GM18526 (cell line): Measurements from ENCODE around the gene FBXO40.

ENCODE experiments used
- POLR2A ChIP-seq: IDR thresholded peaks from 3 replicates; pipeline ENCODE4 v1.6.1; 2011; ENCODE audit not compliant: insufficient read length; ENCODE audit errors: extremely low read depth

Gene FBXO40

GRCh38 chr3:121592856-121593702 is at the start of gene FBXO40:
Gene FBXO40 (plus strand): TSS chr3:121593379. CDS start chr3:121620576, 27,197 bp downstream.
- no peak for TF ChIP-seq POLR2A

- TF ChIP-seq POLR2A: no peak
These were observed 48.1 kb upstream of the FBXO40 start for GRCh38 chr3:121545049-121545573.

- peak; percentile 65 for TF ChIP-seq POLR2A
These were observed 47.4 kb upstream of the FBXO40 start, which contains the start of gene POLQ for GRCh38 chr3:121545574-121546455. Gene POLQ (minus strand): TSS chr3:121545988. CDS start chr3:121545877, 111 bp downstream.

- no peak for TF ChIP-seq POLR2A
These were observed 40.8 kb upstream of the FBXO40 start for GRCh38 chr3:121552379-121552778.

GRCh38 chr3:121552797-121553196 is 40.4 kb upstream of the FBXO40 start:
- no peak for TF ChIP-seq POLR2A

- TF ChIP-seq POLR2A: no peak
These were observed 35.7 kb upstream of the FBXO40 start for GRCh38 chr3:121557426-121557934.

- TF ChIP-seq POLR2A: no peak
These were observed 31.0 kb upstream of the FBXO40 start for GRCh38 chr3:121562148-121562547.

GRCh38 chr3:121566773-121567172 is 26.4 kb upstream of the FBXO40 start:
- no peak for TF ChIP-seq POLR2A

GRCh38 chr3:121567649-121568048 is 25.5 kb upstream of the FBXO40 start, which contains the start of gene ARGFX:
Gene ARGFX (plus strand): TSS chr3:121567949. CDS start chr3:121570714, 2,765 bp downstream.
- no peak for TF ChIP-seq POLR2A

- TF ChIP-seq POLR2A: no peak
These were observed 18.7 kb upstream of the FBXO40 start for GRCh38 chr3:121574449-121574848.

GRCh38 chr3:121581691-121582090 is 11.5 kb upstream of the FBXO40 start:
- TF ChIP-seq POLR2A: no peak

- TF ChIP-seq POLR2A: no peak
These were observed 8.8 kb upstream of the FBXO40 start for GRCh38 chr3:121584418-121584817.

- TF ChIP-seq POLR2A: no peak
These were observed 1.7 kb downstream of the FBXO40 start for GRCh38 chr3:121594850-121595249.

- no peak for TF ChIP-seq POLR2A
These were observed 2.7 kb downstream of the FBXO40 start for GRCh38 chr3:121595765-121596406.

- no peak for TF ChIP-seq POLR2A
These were observed 5.4 kb downstream of the FBXO40 start for GRCh38 chr3:121598564-121598963.
